ENCODE results near the gene CNEP1R1. TPM values are rescaled to one million over a fixed set of nuclear protein-coding genes. Genes with fewer than 3 reads are reported as not detected.

CNEP1R1 gene
- total and polyA plus RNA-seq, 2 of the 8 experiments (the other 6 are each of a cell fraction or from before 2014, with no cell fraction given), result 10.6 to 13.6 TPM

GRCh38 chr16:50059669-50060068 lies 34.6 kb downstream of the CNEP1R1 start:
- Histone ChIP-seq H3K79me1 (ENCODE audit: low read depth, low read length) (no peaks in the 10 kb centered on the region; the same call in 1 of the 2 replicates), H3K4ac (replicated peaks; ENCODE audit: insufficient read length, low read depth, low read length) (no peak overlapping the region), H3K18ac (ENCODE audit: extremely low read depth, low read length) (no peak overlapping the region), H2BK120ac (replicated peaks; ENCODE audit: low read depth, low read length) (no peak overlapping the region), H3K4me1 (replicated peaks in 1 of 4; ENCODE audit: control insufficient read depth in 3 of 4, insufficient read depth in 4 of 4, low read length in 3 of 4) (no peaks in the 10 kb centered on the region), H2AK5ac (ENCODE audit: low read depth, low read length) (no peak overlapping the region), H3K23ac (ENCODE audit: insufficient read length) (no peak overlapping the region), H3K23me2 (ENCODE audit: low read depth, low read length) (no peaks in the 10 kb centered on the region), H3K4me3 (ENCODE audit: extremely low read depth in 1 of 4, insufficient read depth in 2 of 4, low read depth in 3 of 4, low read length in 4 of 4) (no peak overlapping the region), H3K56ac (replicated peaks; ENCODE audit: insufficient read length, low read depth, low read length) (no peak overlapping the region), H2BK20ac (ENCODE audit: low read length) (no peak overlapping the region), H4K5ac (ENCODE audit: insufficient read length, low read depth, low read length) (no peak overlapping the region), H3K9me3 (ENCODE audit: insufficient read depth in 2 of 2, low read depth in 1 of 2, low read length in 1 of 2) (peaks cover 0 to 8% of the 10 kb centered on the region in 2 experiments; a peak in 1 of 4 replicates), H2BK15ac (ENCODE audit: low read length) (no peak overlapping the region), H2BK5ac (ENCODE audit: low read depth, low read length) (no peak overlapping the region), H3K14ac (ENCODE audit: insufficient read length) (no peak overlapping the region), H3K79me2 (ENCODE audit: control insufficient read depth in 1 of 2, insufficient read depth in 2 of 2, low read length in 2 of 2) (no peaks in the 10 kb centered on the region), H3K4me2 (ENCODE audit: insufficient read depth in 1 of 2, low read depth in 2 of 2, low read length in 2 of 2) (no peak overlapping the region), H2AFZ (ENCODE audit: low read length) (no peak overlapping the region), H3K27me3 (replicated peaks in 1 of 4; ENCODE audit: control insufficient read depth in 3 of 4, extremely low read depth in 1 of 4, insufficient read depth in 3 of 4, low read length in 3 of 4) (no peaks in the 10 kb centered on the region; a peak in 1 of 7 replicates), H3K36me3 (ENCODE audit: control insufficient read depth in 2 of 4, insufficient read depth in 4 of 4, low read length in 3 of 4) (no peaks in the 10 kb centered on the region), H3K27ac (ENCODE audit: low read depth, low read length) (no peak overlapping the region), H2BK12ac (ENCODE audit: low read depth, low read length) (no peak overlapping the region), H4K91ac (replicated peaks; ENCODE audit: insufficient read length, low read length) (no peak overlapping the region), H4K20me1 (replicated peaks in 1 of 2; ENCODE audit: control insufficient read depth in 1 of 2, insufficient read depth in 2 of 2, low read length in 2 of 2) (no peaks in the 10 kb centered on the region), H4K8ac (ENCODE audit: extremely low read depth, insufficient read depth, low read length) (no peak overlapping the region), H3K9ac (replicated peaks in 1 of 4; ENCODE audit: extremely low read depth in 1 of 4, low read depth in 3 of 4, low read length in 3 of 4) (no peak overlapping the region)
- CTCF ChIA-PET (ENCODE audit: partially characterized antibody), result interaction anchor here (1.2 kb wide), 1 partner anchor 34 kb away, joined by 3 read pairs; the partner anchor contains the start of gene CNEP1R1
- WGBS, 2 experiments (ENCODE audit: extremely low coverage in 1 of 2, insufficient coverage in 1 of 2, insufficient read length in 1 of 2, insufficient replicate concordance in 2 of 2, low coverage in 1 of 2, low lambda C conversion rate in 2 of 2, missing lambda C conversion rate in 1 of 2), result 73% methylated on average over 3 of the region's 3 CpGs; no CpG with 5 or more reads in 1 of the 2 experiments
- no peak for FAIRE-seq
- DNase-seq (ENCODE audit: low read depth in 1 of 2, low spot score in 2 of 2), result no peak
- POLR2A ChIA-PET (ENCODE audit: partially characterized antibody), result no interaction called here
- TF ChIP-seq CHD1 (IDR thresholded peaks at IDR 0.05; ENCODE audit: low read depth, low read length) (no peak), NANOG (IDR thresholded peaks at IDR 0.05; ENCODE audit: insufficient read depth, low read depth, low read length, poor library complexity, severe bottlenecking) (no peak), TAF7 (optimal IDR thresholded peaks at IDR 0.05; ENCODE audit: borderline replicate concordance, low read depth, low read length) (no peak), CBX5 (IDR thresholded peaks at IDR 0.05; ENCODE audit: low read depth, low read length) (no peak), RBBP5 (IDR thresholded peaks at IDR 0.05; ENCODE audit: borderline replicate concordance, low read depth, low read length) (no peak), YY1 (IDR thresholded peaks at IDR 0.05; ENCODE audit: low read depth, low read length) (no peak)
